IMR-90 (cell line): ENCODE measurements around the gene IFI44L. TPM values are rescaled to one million over a fixed set of nuclear protein-coding genes. Genes with fewer than 3 reads are reported as not detected.

Experiments
- ATAC-seq: fragments of 200-7000 bp; cut with Tn5 transposase; 2 replicates; pipeline ENCODE4 v1.9.1; 2020; ENCODE audit warnings: low read depth, mild to moderate bottlenecking, moderate library complexity
- BruUV-seq: library from RNA; stranded (reverse); fragments of 400-500 nt; replicated peaks from 2 replicates; lab custom pipeline; 2021; lab: Mats Ljungman, UMichigan
- CTCF ChIA-PET: fragments of 300-600 bp; formaldehyde crosslinking; extraction: SDS; loops from one replicate; lab custom pipeline; 2021; ENCODE audit warnings: antibody characterized with exemption; lab: Yijun Ruan, JAX
- POLR2A ChIA-PET: fragments of 300-600 bp; sonication (Branson Sonifier 250); formaldehyde crosslinking; loops from one replicate; lab custom pipeline; 2022; ENCODE audit warnings: antibody characterized with exemption; ENCODE audit not compliant: unreplicated experiment; lab: Charles Lee
- DNase-seq: peaks from one replicate; pipeline ENCODE4 v3.0.0; 2013
- H2AFZ ChIP-seq: replicated peaks from 2 replicates; pipeline ENCODE3; 2013; ENCODE audit warnings: low read length, mild to moderate bottlenecking; ENCODE audit not compliant: poor library complexity
- H2AK5ac ChIP-seq: 2 replicates; pipeline ENCODE4 v1.6.1; 2013; ENCODE audit warnings: low read depth, low read length, inconsistent platforms
- H2AK9ac ChIP-seq: replicated peaks from 2 replicates; pipeline ENCODE3; 2013; ENCODE audit warnings: mild to moderate bottlenecking, low read depth, low read length, moderate library complexity; ENCODE audit not compliant: poor library complexity
- H2BK120ac ChIP-seq: 2 replicates; pipeline ENCODE4 v1.6.1; 2013; ENCODE audit warnings: low read depth, low read length, inconsistent platforms
- H2BK15ac ChIP-seq: 3 replicates; pipeline ENCODE4 v1.6.1; 2013; ENCODE audit warnings: low read depth, low read length, inconsistent platforms
- H2BK20ac ChIP-seq: 2 replicates; pipeline ENCODE4 v1.6.1; 2013; ENCODE audit warnings: low read depth, mild to moderate bottlenecking, inconsistent platforms, low read length, moderate library complexity
- H2BK5ac ChIP-seq: 2 replicates; pipeline ENCODE4 v1.6.1; 2013; ENCODE audit warnings: mild to moderate bottlenecking, low read depth, low read length, inconsistent platforms; ENCODE audit not compliant: poor library complexity, severe bottlenecking
- H3K14ac ChIP-seq: replicated peaks from 2 replicates; pipeline ENCODE4 v1.6.1; 2013; ENCODE audit warnings: low read depth, low read length, inconsistent platforms
- H3K18ac ChIP-seq: 2 replicates; pipeline ENCODE4 v1.6.1; 2013; ENCODE audit warnings: low read depth, low read length, control low read depth
- H3K23ac ChIP-seq: 2 replicates; pipeline ENCODE4 v1.6.1; 2013; ENCODE audit warnings: low read depth, low read length, inconsistent platforms
- H3K27ac ChIP-seq: 2 replicates; pipeline ENCODE4 v1.5.1; 2013; ENCODE audit warnings: mild to moderate bottlenecking, control low read depth, low read length; ENCODE audit not compliant: insufficient read depth
- H3K27me3 ChIP-seq: 2 replicates; pipeline ENCODE4 v1.6.1; 2013; ENCODE audit warnings: low read length; ENCODE audit not compliant: control insufficient read depth, insufficient read depth
- H3K36me3 ChIP-seq: 2 replicates; pipeline ENCODE4 v1.6.1; 2013; ENCODE audit warnings: low read length, mixed read lengths; ENCODE audit not compliant: control insufficient read depth, insufficient read depth
- H3K4ac ChIP-seq: 2 replicates; pipeline ENCODE4 v1.6.1; 2013; ENCODE audit warnings: low read depth, low read length, inconsistent platforms
- H3K4me1 ChIP-seq: 2 replicates; pipeline ENCODE4 v1.6.1; 2013; ENCODE audit warnings: low read length, mixed read lengths; ENCODE audit not compliant: control insufficient read depth, insufficient read depth
- H3K4me2 ChIP-seq: 2 replicates; pipeline ENCODE4 v1.6.1; 2013; ENCODE audit warnings: low read depth, mild to moderate bottlenecking, control low read depth, low read length, moderate library complexity
- H3K4me3 ChIP-seq: 2 replicates; pipeline ENCODE4 v1.5.1; 2013; ENCODE audit warnings: low read depth, mild to moderate bottlenecking, control low read depth, low read length, moderate library complexity; ENCODE audit not compliant: insufficient read depth
- H3K56ac ChIP-seq: 2 replicates; pipeline ENCODE4 v1.6.1; 2013; ENCODE audit warnings: low read length, inconsistent platforms; ENCODE audit not compliant: insufficient read depth; ENCODE audit errors: extremely low read depth
- H3K79me1 ChIP-seq, 2 experiments: 2 replicates each; pipeline ENCODE4 v1.6.1; 2013; ENCODE audit warnings: low read length in 2 of 2, inconsistent platforms in 1 of 2, low read depth in 1 of 2
- H3K9ac ChIP-seq: 2 replicates; pipeline ENCODE4 v1.6.1; 2013; ENCODE audit warnings: low read depth, low read length, control low read depth
- H3K9me1 ChIP-seq: 2 replicates; pipeline ENCODE4 v1.6.1; 2013; ENCODE audit warnings: low read length, inconsistent platforms; ENCODE audit not compliant: insufficient read depth
- H3K9me3 ChIP-seq: 2 replicates; pipeline ENCODE4 v1.6.1; 2013; ENCODE audit warnings: low read length; ENCODE audit not compliant: control insufficient read depth, insufficient read depth
- H4K20me1 ChIP-seq: 2 replicates; pipeline ENCODE4 v1.6.1; 2013; ENCODE audit warnings: low read length, inconsistent platforms; ENCODE audit not compliant: insufficient read depth
- H4K5ac ChIP-seq: 2 replicates; pipeline ENCODE4 v1.6.1; 2013; ENCODE audit warnings: mild to moderate bottlenecking, low read depth, low read length, control low read depth
- H4K8ac ChIP-seq, 2 experiments: 2 replicates each; pipeline ENCODE4 v1.6.1; 2013; ENCODE audit warnings: low read depth in 2 of 2, low read length in 2 of 2, control low read depth in 1 of 2, inconsistent platforms in 1 of 2
- H4K91ac ChIP-seq: 2 replicates; pipeline ENCODE4 v1.6.1; 2013; ENCODE audit warnings: low read depth, low read length, inconsistent platforms; ENCODE audit not compliant: insufficient read depth
- CEBPB ChIP-seq: IDR thresholded peaks from 2 replicates; pipeline ENCODE4 v1.6.1; 2012; ENCODE audit warnings: low read depth, low read length, improper control_type of control experiment
- RAD21 ChIP-seq: IDR thresholded peaks from 2 replicates; pipeline ENCODE4 v1.6.1; 2012; ENCODE audit warnings: low read length, improper control_type of control experiment
- RCOR1 ChIP-seq: IDR thresholded peaks from 2 replicates; pipeline ENCODE4 v1.6.1; 2012; ENCODE audit warnings: mild to moderate bottlenecking, low read length, improper control_type of control experiment; ENCODE audit not compliant: insufficient replicate concordance
- RFX5 ChIP-seq: IDR thresholded peaks from 2 replicates; pipeline ENCODE4 v1.8.0; 2012; ENCODE audit warnings: low read depth, mild to moderate bottlenecking, low read length, moderate library complexity
- WGBS, 2 experiments: methylation state at CpG; one replicate each; pipeline versions ENCODE4 v1.1.5 to v1.1.7; 2013; ENCODE audit warnings: missing lambda C conversion rate in 2 of 2; ENCODE audit not compliant: insufficient read length in 1 of 2; ENCODE audit errors: extremely low coverage in 2 of 2; 5-methylcytosine and 5-hydroxymethylcytosine counted together
- dilution Hi-C: fragments of 300-500 bp; cut with HindIII; formaldehyde crosslinking; loops from one replicate; pipeline ENCODE4 v1.14.3; 2018; ENCODE audit warnings: low sequenced_read_pairs; ENCODE audit not compliant: unreplicated experiment
- in situ Hi-C: fragments of 300-500 bp; cut with MboI; formaldehyde crosslinking; loops from 3 replicates; pipeline ENCODE4 v1.14.3; 2019; ENCODE audit warnings: low sequenced_read_pairs, inconsistent platforms, mixed read lengths
- intact Hi-C: fragments of 100-400 bp; cut with micrococcal nuclease; formaldehyde crosslinking; loops from 2 replicates; pipeline ENCODE4 v1.10.0; 2022
- polyA plus RNA-seq, 3 experiments: library from polyadenylated mRNA; depleted of rRNA; stranded (reverse); fragments of >200 nt; gene quantifications; 2 replicates each; pipeline ENCODE4 v1.2.3, GENCODE V29; 2012; ENCODE audit warnings: low replicate concordance in 1 of 3
- total RNA-seq: library from RNA; depleted of rRNA; stranded (reverse); fragments of >200 nt; gene quantifications from 2 replicates; pipeline ENCODE4 v1.2.3, GENCODE V29; 2012

The IFI44L gene
- total and polyA plus RNA-seq, 2 of the 4 experiments (the other 2 are of a cell fraction): 0.18 to 0.19 TPM

DNA sequence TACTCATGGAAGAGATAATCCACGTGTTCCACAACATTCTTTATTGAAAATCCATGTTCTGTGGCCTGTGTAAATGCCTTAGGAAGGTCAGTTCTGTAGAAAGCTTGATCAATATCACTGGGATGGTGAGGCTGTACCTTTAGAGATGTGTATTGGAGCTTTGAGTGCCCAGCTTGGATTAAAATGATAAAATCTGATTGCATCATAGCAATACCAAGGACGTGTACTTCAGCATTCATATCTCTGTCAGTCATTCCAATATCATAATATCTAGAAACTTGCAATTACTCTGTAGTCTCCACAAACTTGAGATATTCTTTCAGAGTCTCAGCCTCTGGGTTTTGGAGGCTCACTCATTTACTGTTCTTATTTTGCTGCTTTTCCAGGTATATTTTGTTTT is 61.0 kb downstream of the IFI44L start:
- Histone ChIP-seq H3K56ac (no peak overlapping the region), H4K8ac (no peak overlapping the region), H3K18ac (no peak overlapping the region), H3K27ac (no peak overlapping the region), H2AK9ac (no peak overlapping the region), H3K27me3 (no peaks in the 10 kb centered on the region), H2AFZ (no peak overlapping the region), H2AK5ac (no peak overlapping the region), H3K4me3 (no peak overlapping the region), H4K91ac (no peak overlapping the region), H4K20me1 (no peaks in the 10 kb centered on the region), H3K79me1 (no peaks in the 10 kb centered on the region), H3K9ac (no peak overlapping the region), H3K36me3 (no peaks in the 10 kb centered on the region), H3K4me1 (no peaks in the 10 kb centered on the region), H3K9me1 (no peaks in the 10 kb centered on the region), H3K23ac (no peak overlapping the region), H2BK5ac (no peak overlapping the region), H3K14ac (no peak overlapping the region), H3K4me2 (no peak overlapping the region), H4K5ac (no peak overlapping the region), H3K9me3 (no peaks in the 10 kb centered on the region), H2BK15ac (no peak overlapping the region), H2BK20ac (no peak overlapping the region), H2BK120ac (no peak overlapping the region), H3K4ac (no peak overlapping the region)
- peak; percentile 65 for TF ChIP-seq CEBPB
- no peak for TF ChIP-seq RCOR1
- no peak for TF ChIP-seq RFX5
- no peak for TF ChIP-seq RAD21
- intact Hi-C loops (no loop called here), dilution Hi-C loops (no loop called here), in situ Hi-C loops (no loop called here)
- no peak for DNase-seq
- no CpG with 5 or more reads among the region's 2 CpGs for WGBS, 2 experiments
- CTCF ChIA-PET: no interaction called here
- POLR2A ChIA-PET: no interaction called here
- no peak for ATAC-seq
- BruUV-seq: no TSS peak
